NCI-H2196 (cell line): Measurements from ENCODE around the gene FNDC3B.
"Not testable (repeated sequence)": the region's sequence is repeated elsewhere in the genome, so short reads cannot be mapped to it uniquely, and the experiment has no call there.

Experiments used
- DNase-seq: peaks from one replicate; lab custom pipeline; 2025; ENCODE audit not compliant: unreplicated experiment; lab: John Stamatoyannopoulos, UW

The FNDC3B gene

GRCh38 chr3:172030181-172030580 is 9.2 kb upstream of the FNDC3B start:
- DNase-seq: peak; percentile 52

GRCh38 chr3:172031996-172032395 is 7.4 kb upstream of the FNDC3B start:
- no peak for DNase-seq

DNA sequence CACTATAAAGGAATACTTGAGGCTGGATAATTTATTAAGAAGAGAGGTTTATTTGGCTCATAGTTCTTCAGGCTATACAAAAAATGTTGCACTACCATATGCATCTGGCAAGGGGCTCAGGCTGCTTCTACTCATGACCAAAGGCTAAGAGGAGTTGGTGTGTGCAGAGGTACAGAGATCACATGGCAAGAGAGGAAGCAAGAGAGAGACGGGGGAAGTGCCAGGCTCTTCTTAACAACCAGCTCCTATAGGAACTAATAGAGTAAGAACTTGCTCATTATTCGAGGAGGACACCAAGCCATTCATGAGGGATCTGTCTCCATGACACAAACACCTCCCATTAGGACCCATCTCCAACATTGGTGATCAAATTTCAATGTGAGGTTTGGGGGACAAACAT is 6.0 kb upstream of the FNDC3B start:
- no peak for DNase-seq

DNA sequence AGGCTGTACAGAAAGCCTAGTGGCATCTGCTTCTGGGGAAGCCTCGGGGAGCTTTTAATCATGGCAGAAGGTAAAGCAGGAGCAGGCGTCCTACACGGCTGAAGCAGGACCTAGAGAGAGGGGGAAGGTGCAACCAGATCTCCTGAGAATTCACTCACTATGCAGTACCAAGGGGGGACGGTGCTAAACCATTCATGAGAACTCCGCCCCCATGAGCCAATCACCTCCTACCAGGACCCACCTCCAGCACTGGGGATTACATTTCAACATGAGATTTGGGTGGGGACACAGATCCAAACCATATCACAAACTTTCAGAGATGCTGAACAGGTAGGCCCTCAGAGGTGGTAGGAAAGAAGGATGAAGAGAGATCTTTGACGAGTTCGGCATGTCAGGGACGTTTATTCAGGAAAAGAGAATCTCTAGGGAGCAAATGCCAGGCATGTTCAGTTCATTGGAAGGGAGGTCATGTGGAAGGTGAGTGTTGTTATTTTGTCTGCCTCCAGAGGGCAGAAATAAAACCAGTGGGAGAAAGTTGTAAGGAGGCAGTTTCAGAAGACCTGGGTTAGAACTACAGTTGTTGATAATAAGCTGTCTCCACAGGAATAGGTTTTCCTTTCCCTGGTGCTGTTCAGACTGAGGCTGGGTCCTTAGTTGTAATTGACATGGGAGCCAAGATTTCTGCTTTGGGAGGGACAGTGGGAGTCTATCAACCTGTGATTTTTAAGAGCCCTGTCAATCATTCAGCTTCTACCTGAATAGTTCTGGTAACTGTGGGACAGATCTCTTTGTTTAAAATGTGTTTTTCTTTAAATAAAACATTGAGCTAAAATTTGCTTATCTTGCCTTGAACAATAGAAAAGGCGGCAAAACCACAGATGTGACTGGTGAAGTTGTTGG is 4.3 kb upstream of the FNDC3B start:
- peak; percentile 25 for DNase-seq

GRCh38 chr3:172036541-172037215 is 2.7 kb upstream of the FNDC3B start:
- no peak for DNase-seq

DNA sequence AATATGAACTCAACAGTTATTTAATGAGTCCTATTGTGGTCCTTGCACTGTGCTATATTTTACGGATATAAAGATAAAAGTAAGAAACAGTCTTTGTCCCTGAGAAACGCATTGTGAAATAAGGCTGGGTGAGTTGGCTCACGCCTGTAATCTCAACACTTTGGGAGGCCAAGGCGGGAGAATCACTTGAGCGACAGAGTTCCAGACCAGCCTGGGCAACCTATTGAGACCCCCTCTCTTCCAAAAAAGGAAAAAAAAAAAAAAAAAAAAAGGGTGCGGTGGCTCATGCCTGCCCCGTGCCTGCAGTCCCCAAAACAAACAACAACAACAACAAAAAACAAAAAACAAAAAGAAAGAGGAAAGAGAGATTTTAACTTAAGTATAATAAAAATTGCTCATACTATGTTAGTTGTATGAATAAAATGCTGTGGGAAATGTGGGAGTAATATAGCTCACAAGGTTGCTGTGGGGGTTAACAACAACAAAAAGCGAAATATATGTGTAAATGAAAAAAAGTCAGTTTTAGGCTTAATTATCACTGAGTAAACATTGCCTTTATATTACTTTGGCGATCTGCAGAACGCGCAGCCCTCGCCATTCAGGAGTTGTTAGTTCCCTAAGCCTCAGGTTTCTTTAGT is 461 bp upstream of the FNDC3B start:
- no peak for DNase-seq

DNA sequence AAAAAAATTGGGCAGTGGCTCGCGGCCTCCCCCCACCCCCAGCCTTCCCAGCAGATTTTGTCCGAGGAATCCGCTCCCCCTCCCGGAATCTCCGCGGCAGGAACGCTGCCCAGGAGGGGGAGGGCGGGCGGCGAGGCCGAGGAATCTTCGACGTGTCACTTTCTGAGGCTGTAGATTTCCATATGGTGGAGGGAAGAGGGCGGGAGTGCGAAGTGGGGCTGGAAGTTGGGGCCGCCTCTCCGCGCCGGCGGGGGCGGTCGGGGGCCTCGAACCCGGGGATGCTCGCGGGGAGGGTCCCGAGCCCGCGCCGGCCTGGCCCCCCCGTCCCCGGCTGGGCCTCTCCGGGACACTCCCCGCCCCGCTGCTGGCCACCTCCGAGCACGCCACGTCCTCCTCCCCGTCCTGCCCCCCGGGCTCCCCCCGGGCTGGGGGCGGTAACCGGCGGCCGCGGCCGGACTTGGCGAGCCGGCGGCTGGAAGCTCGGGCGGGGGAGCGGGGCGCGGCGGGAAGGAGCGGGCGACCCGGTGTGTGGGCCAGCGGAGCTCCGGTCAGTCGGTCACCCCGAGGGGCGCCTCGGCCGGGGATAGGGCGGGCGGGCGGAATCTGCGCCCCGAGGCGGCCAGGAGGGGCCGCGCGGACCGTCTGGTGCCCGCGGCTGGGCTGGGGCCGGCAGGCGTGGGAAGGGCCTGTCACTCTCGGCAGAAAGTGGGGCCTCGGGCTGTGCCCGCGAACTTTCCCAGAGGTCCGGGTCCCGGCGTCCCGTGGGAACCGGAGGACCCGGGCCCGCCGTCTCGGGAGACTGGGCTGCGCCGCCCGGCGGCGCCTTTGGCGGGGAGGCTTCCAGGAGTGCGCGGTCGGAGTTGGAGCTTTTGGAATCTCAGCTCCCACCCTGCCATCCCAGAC is 951 bp downstream of the FNDC3B start:
- DNase-seq: peak; percentile 69

- DNase-seq: no peak
Observed at GRCh38 chr3:172040981-172041963, 1.9 kb downstream of the FNDC3B start.

GRCh38 chr3:172042136-172042662 is 2.8 kb downstream of the FNDC3B start:
- DNase-seq: no peak

- DNase-seq: not testable (repeated sequence)
Observed at GRCh38 chr3:172042663-172043179, 3.3 kb downstream of the FNDC3B start.

DNA sequence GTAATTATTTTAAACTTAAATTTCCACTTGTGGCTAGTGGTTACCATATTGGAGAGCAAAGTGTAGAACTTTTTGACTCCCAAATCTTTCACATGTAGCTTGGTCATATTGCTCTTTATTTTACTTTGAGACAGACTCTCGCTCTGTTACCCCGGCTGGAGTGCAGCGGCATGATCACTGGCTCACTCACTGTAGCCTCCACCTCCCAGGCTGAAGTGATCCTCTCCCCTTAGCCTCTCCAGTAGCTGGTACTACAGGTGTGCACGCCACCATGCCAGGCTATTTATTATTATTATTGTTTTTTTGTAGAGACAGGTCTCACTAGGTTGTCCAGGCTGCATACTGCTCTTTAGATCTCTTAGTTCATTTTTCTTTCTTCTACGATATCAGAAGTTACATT is 3.9 kb downstream of the FNDC3B start:
- no peak for DNase-seq

DNA sequence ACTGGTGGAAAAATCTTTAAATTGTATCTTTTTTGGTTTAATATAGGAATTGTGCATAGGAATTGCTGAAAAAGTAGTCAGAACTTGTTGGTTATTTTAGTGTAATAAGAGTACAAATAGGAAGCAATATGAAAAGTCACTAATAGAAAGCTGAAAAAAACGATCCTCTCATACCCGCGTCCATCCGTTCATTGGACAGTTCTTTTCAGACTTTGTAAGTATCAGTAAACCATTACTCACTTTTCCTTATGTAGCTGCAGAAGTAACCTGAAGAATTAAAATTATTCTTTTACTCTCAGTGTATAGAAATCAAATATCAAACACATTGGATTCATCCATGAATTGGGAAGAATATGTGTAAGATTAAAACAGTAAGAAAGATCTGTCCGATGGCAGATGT is 4.4 kb downstream of the FNDC3B start:
- no peak for DNase-seq

DNA sequence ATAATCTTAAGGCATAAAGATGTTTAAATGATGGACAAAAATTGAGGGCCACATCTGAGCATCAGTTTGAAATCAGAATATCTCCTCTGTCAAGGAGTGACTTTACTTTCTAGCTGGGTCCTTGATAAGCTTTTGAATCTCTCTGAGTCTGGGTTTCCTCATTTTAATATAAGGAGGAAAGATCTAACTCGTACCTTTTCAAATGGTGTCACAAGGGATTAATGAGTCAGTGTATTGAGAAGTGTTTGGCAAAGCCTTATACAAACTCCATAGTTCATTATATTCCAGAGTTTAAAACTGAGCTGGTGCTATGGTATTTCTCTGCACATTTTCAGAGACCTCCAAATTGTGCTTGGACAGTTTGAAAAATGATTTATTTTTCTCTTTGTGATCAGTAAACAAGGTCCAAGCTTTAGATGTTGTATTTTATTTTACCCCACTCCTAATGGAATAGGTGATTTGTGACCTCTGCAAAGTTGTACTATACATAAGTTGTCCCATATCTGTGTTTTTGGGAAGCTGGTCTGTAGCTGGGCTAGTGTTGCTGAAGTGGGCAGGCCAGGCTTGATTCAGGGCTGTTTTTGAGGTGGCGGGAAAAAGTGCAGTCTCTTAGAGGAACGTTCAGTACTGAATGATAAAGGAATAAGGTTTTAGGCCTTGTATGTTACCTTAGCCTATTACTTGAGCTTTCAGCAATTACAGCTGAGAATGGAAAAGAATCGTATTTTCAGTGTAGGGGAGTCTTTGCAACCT is 5.6 kb downstream of the FNDC3B start:
- DNase-seq: no peak

DNA sequence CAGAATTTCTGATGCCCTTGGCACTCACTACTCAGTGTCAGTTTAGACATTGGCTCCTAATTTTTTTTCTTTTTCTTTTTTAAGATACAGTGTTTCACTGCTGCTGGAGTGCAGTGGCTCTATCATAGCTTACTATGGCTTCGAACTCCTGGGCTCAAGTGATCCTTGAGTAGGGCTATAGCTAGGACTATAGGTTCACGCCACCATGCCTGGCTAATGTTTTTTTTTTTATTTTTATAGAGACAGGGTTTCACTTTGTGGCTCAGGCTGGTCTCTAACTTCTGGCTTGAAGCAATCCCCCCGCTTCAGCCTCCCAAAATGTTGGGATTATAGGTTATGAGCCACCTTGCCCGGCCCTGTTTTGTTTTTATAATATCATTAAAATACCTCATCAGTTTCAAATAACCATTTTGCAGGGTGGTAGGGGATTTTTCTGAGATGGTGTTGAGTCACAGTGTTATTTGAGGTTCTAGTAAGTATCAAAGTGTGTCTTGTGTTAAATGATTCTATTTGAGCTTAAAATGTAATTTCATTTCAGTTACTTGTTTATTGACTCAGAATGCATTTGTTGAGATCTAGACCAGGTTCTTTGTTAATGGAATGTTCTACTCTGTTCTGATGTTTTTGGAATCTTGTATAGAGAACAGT is 7.0 kb downstream of the FNDC3B start:
- no peak for DNase-seq

- no peak for DNase-seq
Observed at GRCh38 chr3:172047567-172048115, 8.3 kb downstream of the FNDC3B start.

DNA sequence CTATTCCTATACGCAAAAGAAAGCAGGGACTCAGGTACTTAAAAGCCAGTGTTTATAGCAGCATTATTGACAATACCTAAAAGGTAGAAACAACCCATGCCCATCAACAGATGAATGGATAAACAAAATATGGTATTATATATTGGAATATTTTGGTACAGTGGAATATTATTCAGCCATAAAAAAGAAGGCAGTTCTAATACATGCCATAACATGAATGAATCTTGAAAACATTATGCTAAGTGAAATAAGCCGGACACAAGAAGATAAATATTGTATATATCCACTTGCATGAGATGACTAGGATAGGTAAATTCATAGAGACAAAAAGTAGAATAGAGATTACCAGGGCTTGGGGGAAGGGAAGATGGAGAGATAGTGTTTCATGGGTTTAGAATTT is 9.2 kb downstream of the FNDC3B start:
- DNase-seq: no peak

DNA sequence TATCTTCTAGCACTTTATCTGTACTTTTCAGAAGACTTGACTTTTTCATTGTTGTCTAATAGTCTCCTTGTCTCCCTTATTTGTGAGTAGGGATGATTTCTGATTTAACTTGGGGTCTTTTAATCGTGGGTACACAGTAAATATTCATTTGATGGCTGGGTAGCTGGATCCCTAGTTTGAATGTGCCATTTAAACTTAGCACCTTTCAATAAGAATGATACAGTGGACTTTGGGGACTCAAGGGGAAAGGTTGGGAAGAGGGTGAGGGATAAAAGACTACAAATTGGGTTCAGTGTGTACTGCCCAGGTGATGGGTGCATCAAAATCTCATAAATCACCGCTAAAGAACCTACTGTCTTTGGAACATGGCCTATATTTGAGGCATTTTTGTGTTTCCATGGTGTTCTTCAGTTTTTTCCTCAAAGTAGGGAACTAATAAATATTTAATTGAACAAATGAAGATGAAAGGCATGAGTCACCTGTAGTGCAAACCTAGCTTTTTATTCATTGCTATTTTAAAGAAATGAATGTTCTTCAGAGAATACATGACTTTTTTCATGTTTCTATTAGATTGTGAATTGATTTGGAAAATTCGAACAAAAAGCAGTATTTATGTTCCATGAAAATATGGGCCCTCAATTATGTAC is 12.1 kb downstream of the FNDC3B start:
- no peak for DNase-seq
